H9 (cell line): ENCODE results near the gene DLD. TPM values are rescaled to one million over a fixed set of nuclear protein-coding genes. Genes with fewer than 3 reads are reported as not detected.

Experiments used
- DNase-seq: peaks from one replicate; pipeline ENCODE4 v3.0.0-alpha.2; 2017
- H2AFZ ChIP-seq: one replicate; pipeline ENCODE4 v1.6.1; 2013; ENCODE audit warnings: mild to moderate bottlenecking, low read length, control low read depth, moderate library complexity
- H2AK5ac ChIP-seq: 2 replicates; pipeline ENCODE4 v1.6.1; 2013; ENCODE audit warnings: low read length, control low read depth, mixed read lengths; ENCODE audit not compliant: insufficient read length
- H2BK120ac ChIP-seq: one replicate; pipeline ENCODE4 v1.6.1; 2013; ENCODE audit warnings: low read depth, mild to moderate bottlenecking, low read length, control low read depth, inconsistent platforms; ENCODE audit not compliant: poor library complexity, severe bottlenecking
- H2BK12ac ChIP-seq: 2 replicates; pipeline ENCODE4 v1.6.1; 2013; ENCODE audit warnings: low read length, control low read depth, mixed read lengths, low read depth; ENCODE audit not compliant: insufficient read length
- H2BK15ac ChIP-seq: 2 replicates; pipeline ENCODE4 v1.6.1; 2013; ENCODE audit warnings: low read depth, low read length, control low read depth
- H2BK20ac ChIP-seq: one replicate; pipeline ENCODE4 v1.6.1; 2013; ENCODE audit warnings: low read depth, mild to moderate bottlenecking, low read length, control low read depth, inconsistent platforms; ENCODE audit not compliant: poor library complexity, severe bottlenecking
- H2BK5ac ChIP-seq: 2 replicates; pipeline ENCODE4 v1.6.1; 2013; ENCODE audit warnings: low read length, control low read depth, mixed read lengths; ENCODE audit not compliant: insufficient read length
- H3K14ac ChIP-seq: 2 replicates; pipeline ENCODE4 v1.6.1; 2013; ENCODE audit warnings: low read length, control low read depth; ENCODE audit not compliant: insufficient read depth
- H3K18ac ChIP-seq: 2 replicates; pipeline ENCODE4 v1.6.1; 2013; ENCODE audit warnings: low read depth, mild to moderate bottlenecking, mixed read lengths, low read length, control low read depth; ENCODE audit not compliant: insufficient read length
- H3K23ac ChIP-seq: 2 replicates; pipeline ENCODE4 v1.6.1; 2013; ENCODE audit warnings: low read length, control low read depth, mixed read lengths, low read depth; ENCODE audit not compliant: insufficient read length
- H3K23me2 ChIP-seq: 2 replicates; pipeline ENCODE4 v1.6.1; 2013; ENCODE audit warnings: low read depth, mild to moderate bottlenecking, mixed read lengths, low read length, control low read depth; ENCODE audit not compliant: insufficient read length, poor library complexity, severe bottlenecking
- H3K27ac ChIP-seq: 2 replicates; pipeline ENCODE4 v1.5.1; 2013; ENCODE audit warnings: low read length, control low read depth, mixed read lengths, low read depth; ENCODE audit not compliant: insufficient read length
- H3K27me3 ChIP-seq: 2 replicates; pipeline ENCODE4 v1.6.1; 2013; ENCODE audit warnings: low read length, control low read depth, inconsistent platforms; ENCODE audit not compliant: insufficient read depth
- H3K4ac ChIP-seq: 2 replicates; pipeline ENCODE4 v1.6.1; 2013; ENCODE audit warnings: low read depth, mild to moderate bottlenecking, control low read depth, inconsistent platforms, low read length, moderate library complexity
- H3K4me1 ChIP-seq: 2 replicates; pipeline ENCODE4 v1.6.1; 2013; ENCODE audit warnings: low read length, control low read depth, inconsistent platforms; ENCODE audit not compliant: insufficient read depth
- H3K4me2 ChIP-seq: 2 replicates; pipeline ENCODE4 v1.6.1; 2013; ENCODE audit warnings: low read length, control low read depth, mixed read lengths; ENCODE audit not compliant: insufficient read length, insufficient read depth
- H3K56ac ChIP-seq: 2 replicates; pipeline ENCODE4 v1.6.1; 2013; ENCODE audit warnings: low read depth, mild to moderate bottlenecking, mixed read lengths, low read length, control low read depth; ENCODE audit not compliant: insufficient read length
- H3K79me1 ChIP-seq: 2 replicates; pipeline ENCODE4 v1.6.1; 2013; ENCODE audit warnings: low read depth, mild to moderate bottlenecking, moderate library complexity, low read length, control low read depth, inconsistent platforms; ENCODE audit not compliant: insufficient read depth, poor library complexity, severe bottlenecking
- H3K79me2 ChIP-seq: 2 replicates; pipeline ENCODE4 v1.6.1; 2013; ENCODE audit warnings: low read length, control low read depth, inconsistent platforms; ENCODE audit not compliant: insufficient read depth
- H3K9ac ChIP-seq: 2 replicates; pipeline ENCODE4 v1.6.1; 2013; ENCODE audit warnings: low read length, control low read depth, mixed read lengths; ENCODE audit not compliant: insufficient read length; ENCODE audit errors: extremely low read depth
- H3K9me3 ChIP-seq: one replicate; pipeline ENCODE4 v1.6.1; 2013; ENCODE audit warnings: low read depth, low read length, inconsistent platforms; ENCODE audit not compliant: control insufficient read depth
- H3T11ph ChIP-seq: one replicate; pipeline ENCODE4 v1.6.1; 2013; ENCODE audit warnings: mild to moderate bottlenecking, low read length, control low read depth, inconsistent platforms
- H4K20me1 ChIP-seq: one replicate; pipeline ENCODE4 v1.6.1; 2013; ENCODE audit not compliant: control insufficient read depth, insufficient read length, insufficient read depth
- H4K5ac ChIP-seq: 2 replicates; pipeline ENCODE4 v1.6.1; 2013; ENCODE audit warnings: low read depth, mild to moderate bottlenecking, mixed read lengths, low read length, control low read depth; ENCODE audit not compliant: insufficient read length
- H4K8ac ChIP-seq: replicated peaks from 2 replicates; pipeline ENCODE4 v1.6.1; 2013; ENCODE audit warnings: low read length, control low read depth, mixed read lengths, low read depth; ENCODE audit not compliant: insufficient read length
- H4K91ac ChIP-seq: 2 replicates; pipeline ENCODE4 v1.6.1; 2013; ENCODE audit warnings: low read depth, mild to moderate bottlenecking, moderate library complexity, mixed read lengths, low read length, control low read depth; ENCODE audit not compliant: insufficient read length
- H3K27ac Mint-ChIP-seq, 3 experiments: 2 replicates in 2 of 3; 3 replicates in 1 of 3; pipeline ENCODE4 v1.8.0; 2020 to 2021; ENCODE audit warnings: mixed read lengths in 3 of 3, mild to moderate bottlenecking in 1 of 3, moderate library complexity in 1 of 3
- H3K27me3 Mint-ChIP-seq: 2 replicates; pipeline ENCODE4 v1.8.0; 2021; ENCODE audit warnings: low read depth, mild to moderate bottlenecking, moderate library complexity, mixed read lengths
- H3K36me3 Mint-ChIP-seq, 3 experiments: 2 replicates in 2 of 3; 3 replicates in 1 of 3; pipeline ENCODE4 v1.8.0; 2020 to 2021; ENCODE audit warnings: low read depth in 3 of 3, mixed read lengths in 3 of 3; ENCODE audit not compliant: insufficient read depth in 1 of 3
- H3K4me1 Mint-ChIP-seq, 2 experiments: 2 replicates each; pipeline ENCODE4 v1.8.0; 2020; ENCODE audit warnings: mixed read lengths in 2 of 2
- H3K4me3 Mint-ChIP-seq, 2 experiments: 2 replicates in 1 of 2; 3 replicates in 1 of 2; pipeline ENCODE4 v1.8.0; 2020 to 2021; ENCODE audit warnings: mild to moderate bottlenecking in 2 of 2, mixed read lengths in 2 of 2, moderate library complexity in 1 of 2
- H3K9me3 Mint-ChIP-seq, 2 experiments: 2 replicates in 1 of 2; 3 replicates in 1 of 2; pipeline ENCODE4 v1.8.0; 2020; ENCODE audit warnings: mild to moderate bottlenecking in 2 of 2, mixed read lengths in 2 of 2, moderate library complexity in 1 of 2
- CTCF ChIP-seq: fragments of 200-600 bp; sonication (generic); conservative IDR thresholded peaks from 3 replicates; pipeline ENCODE4 v1.8.0; 2021; ENCODE audit warnings: antibody characterized with exemption, mild to moderate bottlenecking
- WGBS: extraction: QIAGEN DNeasy Blood & Tissue Kit; methylation state at CpG from one replicate; pipeline ENCODE4 v1.1.7; 2013; ENCODE audit warnings: missing lambda C conversion rate, low lambda C conversion rate, mixed read lengths; ENCODE audit not compliant: insufficient read length; ENCODE audit errors: extremely low coverage; 5-methylcytosine and 5-hydroxymethylcytosine counted together
- total RNA-seq: library from RNA; stranded (reverse); gene quantifications from 2 replicates; pipeline ENCODE4 v1.2.1, GENCODE V29; 2021

Gene DLD
- total RNA-seq, 1 experiment from 2014 or later: 93.7 TPM

DNA sequence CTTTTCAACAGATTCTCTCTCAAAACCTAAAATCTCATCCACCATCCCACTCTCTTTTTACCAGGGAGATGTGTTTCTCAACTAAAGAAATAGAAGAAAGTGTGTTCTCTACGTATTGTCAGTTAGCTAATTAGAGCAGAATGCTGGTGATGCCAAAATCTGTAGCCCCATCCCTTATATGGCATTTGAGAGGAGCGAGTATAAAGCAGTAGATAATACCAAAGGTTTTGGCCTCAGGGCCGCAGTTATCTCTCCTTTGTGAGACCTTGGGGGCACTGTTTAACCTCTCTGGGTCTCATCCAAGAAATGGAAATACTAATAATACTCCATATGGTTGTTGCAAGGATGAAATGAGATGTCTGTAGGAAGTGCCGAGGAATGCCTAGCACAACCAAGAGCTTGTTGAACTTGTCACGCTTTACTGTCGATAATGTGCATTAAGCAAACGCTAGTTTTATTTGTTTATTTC lies 456 bp upstream of the DLD start:
- Mint-ChIP-seq H3K27ac (no peak overlapping the region; a peak in 1 of 7 replicates), H3K4me3 (peak overlapping the region; percentile 94 to 99), H3K4me1 (peaks cover 15 to 16% of the 10 kb centered on the region in 2 experiments), H3K36me3 (peaks cover 6 to 25% (median 23%) of the 10 kb centered on the region in 3 experiments; a peak in 6 of 7 replicates), H3K27me3 (peaks cover 8% of the 10 kb centered on the region), H3K9me3 (peaks cover 0 to 7% of the 10 kb centered on the region in 2 experiments; a peak in 1 of 5 replicates)
- Histone ChIP-seq H2BK20ac (no peak overlapping the region), H3K4me1 (no peaks in the 10 kb centered on the region), H3K23ac (no peak overlapping the region), H3K27ac (no peak overlapping the region), H4K5ac (no peak overlapping the region), H2AK5ac (no peak overlapping the region), H3K18ac (no peak overlapping the region), H2BK15ac (no peak overlapping the region), H4K91ac (no peak overlapping the region), H4K8ac (no peak overlapping the region), H3T11ph (no peak overlapping the region), H2BK5ac (no peak overlapping the region), H4K20me1 (no peaks in the 10 kb centered on the region), H3K14ac (no peak overlapping the region), H2BK120ac (no peak overlapping the region), H3K56ac (no peak overlapping the region), H3K9me3 (no peaks in the 10 kb centered on the region), H3K4me2 (peak overlapping the region; percentile 96), H3K4ac (no peak overlapping the region), H2BK12ac (no peak overlapping the region), H3K23me2 (peaks cover 8% of the 10 kb centered on the region), H2AFZ (peak overlapping the region; percentile 1), H3K9ac (no peak overlapping the region), H3K27me3 (no peaks in the 10 kb centered on the region), H3K79me2 (peaks cover 3% of the 10 kb centered on the region; the same call in 1 of the 2 replicates), H3K79me1 (peaks cover 4% of the 10 kb centered on the region)
- TF ChIP-seq CTCF: no peak
- no peak for DNase-seq
- WGBS: no CpG with 5 or more reads among the region's 7 CpGs
